ENCODE results near the gene TOMM7. TPM values are rescaled to one million over a fixed set of nuclear protein-coding genes. Genes with fewer than 3 reads are reported as not detected.

Gene TOMM7
- total RNA-seq, 3 donors from 2014 or later (not counting 1 experiment from before 2014, with no cell fraction given), result 194 to 286 (median 269) TPM

- Histone ChIP-seq H3K36me3 (ENCODE audit: control insufficient read depth, insufficient read depth, low read length) (peaks cover 6% of the 10 kb centered on the region), H3K9me3 (ENCODE audit: control insufficient read depth, insufficient read depth, low read length) (no peaks in the 10 kb centered on the region), H3K4me1 (ENCODE audit: control insufficient read depth, insufficient read depth, low read length) (peaks cover 20% of the 10 kb centered on the region), H3K4me3 (ENCODE audit: low read length) (no peak overlapping the region), H3K27ac (ENCODE audit: low read length) (no peak overlapping the region), H3K27me3 (ENCODE audit: control insufficient read depth, insufficient read depth, low read length) (no peaks in the 10 kb centered on the region)
- Mint-ChIP-seq H3K4me1 (peaks cover 16 to 20% of the 10 kb centered on the region in 2 donors), H3K36me3 (peaks cover 9% of the 10 kb centered on the region), H3K4me3 (peak overlapping the region; percentile 45), H3K9me3 (no peaks in the 10 kb centered on the region), H3K27ac (no peak overlapping the region), H3K27me3 (ENCODE audit: low read depth in 2 of 2) (no peaks in the 10 kb centered on the region)
- DNase-seq (no peak), ATAC-seq (no peak)
- no peak for TF ChIP-seq CTCF (IDR thresholded peaks at IDR 0.05)
- 71% methylated on average over 1 of the region's 2 CpGs for WGBS (ENCODE audit: insufficient coverage)
- intact Hi-C loops (cut with micrococcal nuclease), result no loop called here
Observed at GRCh38 chr7:22856416-22856815, 33.8 kb upstream of the TOMM7 start.

GRCh38 chr7:22855049-22855392, 32.4 kb upstream of the TOMM7 start:
- intact Hi-C loops (cut with micrococcal nuclease), result no loop called here
- Mint-ChIP-seq H3K4me1 (peaks cover 16 to 20% of the 10 kb centered on the region in 2 donors), H3K27me3 (ENCODE audit: low read depth in 2 of 2) (no peaks in the 10 kb centered on the region), H3K4me3 (peak overlapping the region; percentile 96), H3K9me3 (no peaks in the 10 kb centered on the region), H3K27ac (peak overlapping the region; percentile 82 to 93), H3K36me3 (peaks cover 9% of the 10 kb centered on the region)
- Histone ChIP-seq H3K4me1 (ENCODE audit: control insufficient read depth, insufficient read depth, low read length) (peaks cover 20% of the 10 kb centered on the region), H3K27ac (ENCODE audit: low read length) (peak overlapping the region; percentile 76), H3K27me3 (ENCODE audit: control insufficient read depth, insufficient read depth, low read length) (no peaks in the 10 kb centered on the region), H3K9me3 (ENCODE audit: control insufficient read depth, insufficient read depth, low read length) (no peaks in the 10 kb centered on the region), H3K4me3 (ENCODE audit: low read length) (peak overlapping the region; percentile 62), H3K36me3 (ENCODE audit: control insufficient read depth, insufficient read depth, low read length) (peaks cover 6% of the 10 kb centered on the region)
- DNase-seq (no peak), ATAC-seq (no peak)
- 23% methylated on average over 8 of the region's 9 CpGs for WGBS (ENCODE audit: insufficient coverage)
- no peak for TF ChIP-seq CTCF (IDR thresholded peaks at IDR 0.05)

GRCh38 chr7:22854158-22855048, 31.8 kb upstream of the TOMM7 start:
- Histone ChIP-seq H3K4me3 (ENCODE audit: low read length) (peak overlapping the region; percentile 62), H3K27me3 (ENCODE audit: control insufficient read depth, insufficient read depth, low read length) (no peaks in the 10 kb centered on the region), H3K4me1 (ENCODE audit: control insufficient read depth, insufficient read depth, low read length) (peaks cover 20% of the 10 kb centered on the region), H3K9me3 (ENCODE audit: control insufficient read depth, insufficient read depth, low read length) (no peaks in the 10 kb centered on the region), H3K27ac (ENCODE audit: low read length) (peak overlapping the region; percentile 76), H3K36me3 (ENCODE audit: control insufficient read depth, insufficient read depth, low read length) (peaks cover 6% of the 10 kb centered on the region)
- peak; percentile 91 for TF ChIP-seq CTCF (IDR thresholded peaks at IDR 0.05)
- Mint-ChIP-seq H3K4me1 (peaks cover 16 to 20% of the 10 kb centered on the region in 2 donors), H3K27ac (peak overlapping the region; percentile 82 to 93), H3K27me3 (ENCODE audit: low read depth in 2 of 2) (no peaks in the 10 kb centered on the region), H3K4me3 (peak overlapping the region; percentile 96), H3K9me3 (no peaks in the 10 kb centered on the region), H3K36me3 (peaks cover 9% of the 10 kb centered on the region)
- intact Hi-C loops (cut with micrococcal nuclease), result loop anchor here (1.0 kb wide), 2 partner anchors 160 to 201 kb away; partner anchors contain the start of gene HYCC1
- WGBS (ENCODE audit: insufficient coverage), result under 1% methylated on average over 76 of the region's 76 CpGs
- peak; percentile 75 to 89 for DNase-seq
- peak; percentile 87 to 93 (median 88) for ATAC-seq

Data from natural killer cell (primary cell).